Activated CD4-positive, alpha-beta T cell treated with anti-CD3 and anti-CD28 coated beads, Interleukin-2, amount 50 U/mL, for 4 hours (primary cell): Measurements from ENCODE around the gene PTPRR.

Experiments
- DNase-seq, 2 experiments: peaks; one replicate each; pipeline ENCODE4 v3.0.0-alpha.2; 2020

The PTPRR gene

DNA sequence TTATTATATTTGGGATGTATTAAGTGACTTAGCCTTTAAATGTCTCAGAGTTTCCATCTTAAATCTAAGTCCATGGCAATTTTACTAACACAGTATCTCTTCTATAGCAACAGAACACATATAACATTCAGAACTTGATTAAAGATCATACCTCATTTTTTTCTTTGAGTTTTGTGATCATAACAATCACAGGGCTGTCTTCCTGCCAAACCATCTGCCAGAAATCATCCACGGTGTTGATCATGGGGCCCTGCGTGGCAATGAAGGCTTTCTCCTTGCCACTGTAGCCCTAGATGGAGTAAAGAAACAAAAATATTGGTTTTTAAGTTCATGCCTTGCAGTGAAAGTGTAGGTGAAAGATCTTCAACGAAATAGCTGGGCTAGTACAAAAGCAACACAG lies 236.6 kb downstream of the PTPRR start:
- DNase-seq = no peak

DNA sequence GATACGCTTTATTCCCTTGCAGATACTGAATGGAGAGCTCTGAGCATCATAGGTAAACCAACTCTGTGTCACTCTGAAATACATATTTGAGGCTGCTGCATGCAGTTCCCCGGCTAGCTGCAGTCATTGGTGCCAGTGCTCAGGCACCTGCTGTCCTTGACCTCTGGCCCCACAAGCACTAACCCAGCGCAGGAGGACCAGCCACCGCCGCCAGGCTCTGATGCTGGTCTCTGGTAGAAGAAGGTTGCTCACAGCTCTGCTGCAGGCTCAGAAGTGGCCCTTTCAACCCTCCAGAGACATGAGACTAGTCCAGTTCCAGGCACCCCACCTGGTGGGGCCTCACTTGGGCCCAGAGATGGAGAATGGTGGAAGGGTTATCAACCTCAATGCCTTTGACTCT lies 248.8 kb downstream of the PTPRR start:
- DNase-seq = no peak

DNA sequence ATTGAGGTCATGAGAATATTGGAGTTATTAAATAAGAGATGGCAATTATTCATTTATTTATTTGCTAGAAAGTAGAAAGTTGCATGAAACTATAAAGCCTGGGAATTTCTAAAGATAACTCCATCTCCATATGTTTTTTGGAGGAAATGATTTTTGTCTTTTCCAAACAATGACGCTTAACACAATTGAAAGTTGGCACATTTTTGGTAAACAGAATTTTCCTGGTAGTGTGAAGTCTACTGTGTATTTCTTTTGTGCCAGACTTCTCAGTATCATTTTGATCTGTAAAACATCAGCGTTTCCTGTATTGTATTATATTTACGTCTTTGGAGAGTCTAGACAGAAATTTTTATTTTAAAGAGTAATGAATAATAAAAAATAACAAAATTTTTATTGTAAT lies 249.6 kb downstream of the PTPRR start:
- no peak for DNase-seq

DNA sequence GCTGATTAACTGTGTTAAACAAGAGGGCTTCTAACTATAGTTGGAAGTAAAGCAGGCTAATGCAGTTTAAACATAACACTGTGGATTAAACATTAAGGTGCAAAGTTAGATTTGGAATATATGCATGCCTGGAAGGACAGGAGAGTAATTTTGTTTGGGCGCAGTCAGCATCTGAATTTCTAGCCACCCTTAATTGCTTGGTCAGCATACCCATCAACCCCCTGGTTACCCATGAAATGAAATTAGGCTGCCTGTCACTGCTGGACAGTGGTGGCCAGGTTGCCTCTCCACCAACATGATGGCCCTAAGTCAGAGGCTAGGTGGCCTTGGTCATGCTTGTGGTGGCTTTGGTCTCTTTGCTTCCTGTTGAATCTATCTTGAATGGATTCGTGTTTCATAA lies 253.3 kb downstream of the PTPRR start:
- no peak for DNase-seq

DNA sequence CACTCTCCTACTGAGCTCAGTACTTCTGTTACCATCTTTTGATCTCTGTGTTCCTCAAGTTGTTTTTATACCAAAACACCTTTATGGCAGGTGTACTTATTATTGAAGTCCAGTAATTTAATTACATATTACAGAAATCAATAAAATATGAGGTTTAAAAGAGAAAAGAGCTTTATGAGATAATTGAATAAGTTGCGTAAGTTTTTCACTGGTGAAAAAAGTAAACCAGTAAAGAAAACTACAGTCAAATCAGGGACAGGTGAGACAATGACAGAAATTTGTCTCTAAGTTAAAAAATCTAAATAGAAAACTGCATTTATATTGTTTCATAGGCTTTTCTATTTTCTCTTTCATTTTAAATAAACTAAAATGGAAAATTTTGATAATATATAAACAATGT lies 254.2 kb downstream of the PTPRR start:
- DNase-seq = no peak

DNA sequence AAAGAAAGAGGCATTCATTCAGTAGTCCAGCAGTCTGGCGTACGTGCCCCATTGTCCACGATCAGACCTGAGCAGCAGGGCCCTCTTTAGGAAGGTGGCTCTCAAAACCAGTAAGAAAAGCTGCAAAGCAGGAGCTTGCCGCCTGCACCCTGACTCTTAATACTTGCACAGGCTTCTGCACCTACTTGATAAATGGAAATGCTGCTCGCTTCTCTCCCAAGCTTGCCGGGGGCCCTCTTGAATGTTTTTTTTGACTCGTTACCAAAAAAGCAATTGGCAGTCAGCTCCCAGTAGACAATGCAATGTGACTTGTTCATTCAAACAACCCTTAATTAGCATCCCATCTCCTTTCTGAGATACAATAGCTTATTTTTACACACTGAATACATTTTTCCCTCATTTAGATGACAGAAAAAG lies 256.1 kb downstream of the PTPRR start:
- no peak for DNase-seq

DNA sequence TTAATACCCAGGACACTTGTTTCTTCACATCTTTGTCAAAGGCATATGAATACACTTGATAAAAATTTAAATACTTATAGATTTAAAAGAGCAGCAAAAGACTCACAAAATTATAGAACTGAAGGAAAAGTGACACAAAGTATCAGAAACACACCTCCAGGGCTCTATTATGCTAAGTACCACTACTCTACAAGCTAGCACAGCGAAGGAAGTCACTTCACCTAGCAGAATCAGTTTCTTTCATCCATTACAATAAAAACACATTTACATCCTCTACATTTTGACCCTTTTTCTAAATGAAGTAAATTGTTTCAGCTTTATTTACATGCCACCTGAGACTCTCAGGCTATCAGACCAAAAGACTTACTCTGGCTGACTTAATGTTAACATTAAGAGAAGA lies 256.7 kb downstream of the PTPRR start:
- no peak for DNase-seq

DNA sequence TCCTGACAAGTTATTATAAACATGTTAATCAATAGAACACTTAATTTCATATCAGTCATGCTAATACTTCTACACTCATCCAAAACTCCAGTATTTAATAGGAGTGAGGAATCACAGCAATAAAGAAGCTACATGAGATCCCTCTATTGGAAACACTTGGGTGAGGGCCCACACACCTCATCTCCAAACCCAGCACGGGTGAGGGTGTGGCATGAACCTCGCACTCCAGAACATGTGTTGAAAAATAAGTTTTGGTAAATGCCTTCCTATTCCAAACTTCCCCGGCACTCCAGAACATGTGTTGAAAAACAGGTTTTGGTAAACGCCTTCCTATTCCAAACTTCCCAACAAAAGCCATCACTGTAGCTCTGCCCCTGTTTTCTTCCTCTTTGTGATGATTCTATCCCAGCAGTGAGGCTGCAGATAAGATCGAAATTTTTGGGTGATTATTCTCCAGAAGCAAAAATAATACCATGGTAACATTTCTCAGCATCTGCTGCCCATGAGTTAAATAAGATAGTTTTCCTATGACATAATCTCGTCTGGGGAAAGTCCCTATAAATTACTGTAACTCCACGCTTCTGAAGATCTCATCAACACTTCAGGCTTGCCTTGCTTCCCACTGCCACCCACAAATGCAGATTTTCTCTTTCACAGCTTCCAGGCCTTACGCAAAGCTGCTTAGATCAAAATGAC lies 258.9 kb downstream of the PTPRR start:
- DNase-seq = no peak

DNA sequence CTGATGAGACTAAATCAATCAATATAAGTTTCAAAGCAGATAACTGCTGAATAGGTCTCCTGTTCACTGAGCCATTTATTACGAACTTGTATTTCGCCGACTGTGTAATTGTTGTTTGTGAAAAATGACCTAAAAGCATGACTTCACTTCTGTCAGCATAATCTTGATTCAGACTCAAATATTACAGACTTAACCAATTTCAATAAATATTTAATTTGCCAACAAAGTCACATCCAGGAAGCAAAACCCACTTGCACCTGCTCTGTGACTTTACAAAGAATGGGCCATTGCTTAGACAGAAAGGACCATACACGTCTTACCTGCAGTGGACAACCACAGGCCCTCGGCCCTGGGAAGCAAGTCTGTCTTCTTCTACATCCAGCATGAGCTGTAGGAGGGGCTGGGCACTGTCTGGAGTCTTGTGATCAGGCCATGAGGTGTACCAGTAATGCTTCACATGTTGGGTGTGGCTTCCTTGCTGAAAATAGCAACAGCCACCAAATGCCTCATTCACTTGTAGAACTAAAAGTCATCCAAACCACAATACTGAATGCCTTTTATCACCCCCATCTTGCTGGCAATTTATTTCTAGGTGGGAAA lies 259.8 kb downstream of the PTPRR start:
- DNase-seq = no peak

DNA sequence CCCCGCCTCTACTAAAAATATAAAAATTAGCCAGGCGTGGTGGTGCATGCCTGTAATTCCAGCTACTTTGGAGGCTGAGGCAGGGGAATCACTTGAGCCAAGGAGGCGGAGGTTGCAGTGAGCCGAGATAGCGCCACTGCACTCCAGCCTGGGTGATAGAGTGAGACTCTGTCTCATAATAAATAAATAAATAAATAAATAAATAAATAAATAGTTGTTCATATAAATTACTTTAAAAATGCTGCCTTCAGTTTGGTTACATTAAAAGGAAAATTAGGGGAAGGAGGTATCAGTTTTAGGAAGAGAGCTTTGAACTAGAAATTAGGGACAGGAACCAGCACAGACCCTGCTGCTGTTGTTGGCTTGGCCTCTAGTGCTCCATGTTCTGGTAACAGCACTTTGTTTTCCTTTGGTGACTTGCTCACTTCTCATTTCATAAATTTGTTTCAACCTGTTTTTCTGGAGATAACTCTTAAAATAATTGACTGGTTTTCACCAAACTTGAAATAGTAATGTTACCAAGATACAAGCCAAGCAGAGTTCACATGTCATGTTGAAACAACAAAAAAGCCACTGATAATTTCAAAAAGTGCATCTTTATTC lies 260.4 kb downstream of the PTPRR start:
- DNase-seq = no peak

DNA sequence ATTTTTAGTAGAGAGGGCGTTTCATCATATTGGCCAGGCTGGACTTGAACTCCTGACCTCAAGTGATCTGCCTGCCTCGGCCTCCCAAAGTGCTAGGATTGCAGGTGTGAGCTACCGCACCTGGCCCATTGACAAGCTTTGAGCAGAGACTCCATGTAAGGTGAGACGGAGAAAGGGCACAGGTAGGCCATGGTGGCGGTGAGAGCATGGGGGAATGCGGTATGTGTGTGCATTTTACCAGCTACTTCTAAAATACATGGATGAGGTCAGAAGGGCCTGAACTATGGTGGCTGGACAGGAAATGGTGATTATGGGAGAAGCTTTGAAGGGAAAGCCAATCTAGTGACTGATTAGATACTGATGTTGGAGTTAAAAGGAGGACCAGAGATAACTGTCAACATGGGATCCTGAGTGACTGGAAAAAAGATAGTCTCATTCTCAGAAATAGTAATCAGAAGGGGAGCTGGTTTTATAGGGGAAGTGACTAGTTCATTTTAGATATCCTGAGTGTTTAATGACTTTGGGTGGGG lies 261.4 kb downstream of the PTPRR start:
- no peak for DNase-seq

DNA sequence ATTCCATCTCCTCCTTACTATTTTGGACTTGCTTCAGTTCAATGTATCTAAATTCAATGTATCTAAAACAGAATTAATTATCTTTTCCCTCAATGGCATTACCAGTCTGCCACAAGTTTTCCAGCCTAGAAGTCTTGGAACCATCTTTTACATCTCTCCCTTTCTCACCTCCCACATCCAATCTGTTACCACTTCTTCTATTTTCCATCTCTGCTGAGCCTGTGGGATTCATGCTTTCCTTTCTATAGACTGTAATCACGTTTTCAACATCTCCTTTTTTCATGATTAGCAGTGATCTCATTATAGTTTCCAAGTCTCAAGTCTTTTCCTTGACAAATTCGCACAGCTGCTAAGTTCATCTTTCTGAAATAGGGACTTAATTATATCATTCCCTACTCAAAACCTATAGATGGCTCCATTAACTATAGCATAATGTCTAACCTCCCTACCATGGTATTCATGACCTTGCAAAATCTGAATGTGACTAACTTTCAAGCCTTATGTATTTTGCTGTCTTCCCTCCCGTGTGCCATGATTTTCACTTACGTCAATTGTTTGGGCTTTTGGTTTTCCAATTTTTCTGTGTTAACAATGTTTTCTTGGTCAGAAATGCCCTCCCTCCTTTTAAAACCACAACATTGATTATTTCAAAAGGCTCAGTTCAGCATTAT lies 262.8 kb downstream of the PTPRR start:
- DNase-seq = no peak

DNA sequence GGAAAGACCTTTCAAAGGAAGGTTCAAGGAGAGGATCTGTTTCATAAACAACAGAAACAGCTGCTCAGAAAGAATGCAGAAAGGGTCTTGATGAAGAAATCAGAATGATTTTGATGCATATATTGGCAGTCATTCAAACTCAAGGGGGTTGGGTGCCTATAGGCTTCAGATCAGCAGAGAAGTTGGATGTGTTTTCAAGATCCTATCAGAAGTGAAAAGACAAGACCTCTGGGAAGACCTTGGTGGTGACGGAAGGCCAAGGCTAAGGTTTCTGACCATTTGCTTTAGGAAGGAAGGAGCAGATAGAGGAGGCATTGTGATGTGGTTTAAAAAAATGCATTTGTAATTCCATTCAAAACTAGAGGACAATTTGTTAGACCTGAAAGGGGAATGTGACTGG lies 268.1 kb downstream of the PTPRR start:
- DNase-seq = no peak

DNA sequence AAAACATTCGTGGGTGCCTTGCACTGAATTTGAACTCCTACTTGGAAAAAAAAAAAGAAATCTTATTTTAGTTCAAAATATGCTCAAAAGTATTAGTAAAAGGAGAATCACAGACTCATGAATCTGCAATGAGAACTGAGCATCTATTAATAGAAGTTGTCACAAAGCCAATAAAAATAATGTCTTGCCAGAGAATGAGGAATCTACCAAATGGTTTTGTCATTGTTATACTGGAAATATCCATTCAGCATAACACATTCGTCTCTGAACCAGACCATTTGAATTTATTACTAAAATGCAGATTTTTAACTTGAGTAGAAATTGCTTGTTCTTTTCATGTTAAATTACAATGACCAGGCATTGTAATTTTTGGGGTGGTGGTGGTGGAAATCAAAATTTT lies 271.7 kb downstream of the PTPRR start:
- DNase-seq = no peak

DNA sequence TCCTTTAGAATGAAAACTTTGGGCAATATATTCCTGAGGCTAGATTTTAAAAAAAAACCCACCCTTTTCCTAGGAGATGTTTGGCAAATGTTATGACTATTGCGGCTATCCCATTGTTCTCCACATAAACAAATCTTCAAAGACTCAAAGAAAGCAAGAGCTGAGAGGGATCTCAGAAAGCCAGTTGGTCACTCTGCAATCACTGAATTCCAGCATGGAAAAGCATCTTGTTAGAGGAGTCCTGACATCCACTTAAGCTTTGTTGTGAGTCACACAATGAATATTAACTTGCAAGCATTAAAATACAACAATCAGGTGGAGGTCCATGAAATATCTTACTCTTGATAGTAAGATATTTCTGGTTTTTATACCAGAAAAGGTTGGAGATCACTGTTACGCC lies 272.3 kb downstream of the PTPRR start:
- no peak for DNase-seq

DNA sequence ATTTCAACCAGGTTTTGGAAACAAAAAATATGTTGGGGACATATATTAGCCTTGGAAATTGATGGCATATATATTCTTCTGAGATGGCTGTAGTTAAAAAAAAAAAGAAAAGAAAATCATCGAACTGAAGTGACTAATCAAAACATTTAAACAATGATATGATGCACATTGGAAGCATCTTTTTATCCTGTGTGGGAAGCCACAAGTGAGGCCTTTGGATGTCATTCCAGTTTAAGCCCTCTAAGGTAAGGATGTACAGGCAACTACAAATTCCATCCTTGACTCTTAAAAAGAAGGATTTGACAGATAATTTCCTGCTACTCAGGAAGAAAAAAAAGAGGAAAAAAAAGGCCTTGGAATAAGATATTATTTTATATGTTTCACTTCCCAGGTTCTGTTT lies 273.7 kb downstream of the PTPRR start:
- no peak for DNase-seq

DNA sequence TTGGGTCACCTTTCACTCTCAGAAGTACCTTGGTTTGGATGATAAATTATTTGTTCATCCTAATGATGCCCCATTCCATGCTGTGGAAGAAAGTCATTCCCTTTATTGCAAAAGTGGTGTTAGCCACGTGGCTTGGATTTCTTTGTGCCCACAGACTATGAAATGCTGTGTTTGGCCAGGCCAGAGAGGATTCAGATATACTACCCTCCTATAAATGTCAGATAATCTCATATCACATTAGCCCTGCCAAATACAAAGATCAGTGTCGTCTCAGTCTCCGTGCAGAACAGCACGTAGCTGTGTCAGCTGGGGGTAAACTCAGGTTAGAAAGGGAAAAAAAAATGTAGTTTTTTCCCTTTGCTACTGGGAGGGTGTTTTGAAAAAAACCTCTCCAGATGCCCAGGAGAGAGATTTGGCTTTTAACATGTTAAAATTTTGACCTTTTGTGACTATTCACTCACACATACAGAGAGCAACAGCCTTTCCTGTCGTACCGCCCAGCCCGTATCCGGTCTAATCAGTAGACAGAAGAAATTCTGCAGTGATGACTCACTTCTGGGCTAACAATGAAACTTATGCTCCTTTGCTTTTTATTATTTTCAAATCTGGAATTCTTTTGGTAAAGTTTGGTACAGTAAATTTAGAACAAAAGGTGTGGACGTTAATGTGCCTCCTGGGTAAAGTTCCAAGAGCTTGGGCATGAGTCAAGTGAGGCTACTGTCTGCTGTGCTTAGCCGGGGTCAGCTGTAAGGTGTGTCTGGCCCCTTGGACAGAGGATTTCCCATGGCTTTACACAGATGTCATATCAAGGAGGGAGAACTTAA lies 274.8 kb downstream of the PTPRR start:
- DNase-seq = no peak

DNA sequence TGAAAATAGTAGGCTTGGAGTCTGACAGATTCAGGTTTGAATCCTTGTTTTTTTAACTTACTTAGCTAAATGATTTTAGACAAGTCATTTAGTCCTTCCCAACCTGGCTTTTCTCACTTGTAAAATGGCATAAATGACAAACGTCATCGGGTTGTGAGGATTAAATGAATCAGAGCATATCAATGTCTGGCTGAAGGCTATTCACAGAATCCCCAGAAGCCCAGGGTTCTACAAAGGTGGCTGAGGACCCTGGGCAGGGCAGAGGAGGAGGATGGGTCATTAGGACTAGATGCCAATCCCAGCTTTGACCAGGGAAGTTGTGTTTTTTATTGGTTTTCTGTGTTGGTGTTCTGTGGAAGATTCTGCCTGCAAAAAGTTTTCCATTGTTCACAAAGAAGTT lies 275.7 kb downstream of the PTPRR start:
- no peak for DNase-seq

DNA sequence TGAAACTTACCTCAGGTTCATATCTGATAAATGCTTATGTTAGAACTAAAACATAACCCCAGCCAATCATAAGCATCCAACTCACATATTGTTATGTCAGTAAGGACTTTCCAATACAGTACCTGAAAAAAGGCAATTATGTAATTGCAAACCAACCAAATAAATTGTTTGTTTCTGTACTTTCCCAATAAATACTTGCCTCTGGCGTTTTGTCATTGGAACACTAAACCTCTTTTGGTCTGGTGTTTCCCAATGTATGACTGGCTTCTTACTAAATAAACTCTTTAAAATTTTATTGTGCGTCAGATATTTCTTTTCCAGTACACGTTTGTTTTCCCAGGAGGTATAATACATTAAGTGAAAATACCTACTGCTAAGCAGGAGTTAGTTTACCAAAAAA lies 276.6 kb downstream of the PTPRR start:
- DNase-seq = no peak

DNA sequence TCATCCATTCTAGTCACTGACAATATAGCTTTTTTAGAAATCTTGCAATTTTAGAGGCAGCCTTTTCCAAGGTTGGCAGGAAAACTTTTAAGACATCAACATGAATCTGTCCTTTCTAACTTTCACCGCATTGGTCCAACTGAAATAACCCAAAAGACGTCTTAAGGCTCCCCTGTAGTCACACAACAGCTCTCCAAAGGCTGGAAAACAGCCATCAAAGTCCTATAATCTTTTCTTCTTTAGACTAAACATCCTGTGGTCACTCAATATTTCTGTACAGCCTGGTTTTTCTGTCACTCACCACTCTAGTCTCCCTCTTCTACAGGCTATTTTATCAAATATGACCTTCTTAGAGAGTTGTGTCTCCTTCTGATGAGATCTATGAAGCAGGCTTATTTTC lies 278.8 kb downstream of the PTPRR start:
- DNase-seq = no peak

DNA sequence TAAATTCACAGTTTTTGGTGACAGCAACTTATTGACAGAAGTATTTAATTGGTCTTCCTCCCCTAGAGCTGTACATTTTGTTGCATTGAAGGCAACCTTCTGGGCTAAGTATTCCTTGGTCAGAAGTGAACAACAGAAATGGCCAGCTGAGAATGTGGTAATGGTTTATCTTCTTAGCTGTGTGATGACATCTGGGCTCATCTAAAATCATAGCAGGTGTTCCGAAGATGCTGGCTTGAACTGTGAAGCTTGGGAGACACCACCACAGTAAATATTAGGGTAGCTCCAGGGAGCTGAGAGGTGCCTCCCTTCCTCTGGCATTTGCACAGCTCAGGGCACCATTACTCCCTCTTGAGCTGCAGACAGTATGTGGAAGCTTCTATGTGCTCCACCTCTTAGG lies 279.6 kb downstream of the PTPRR start:
- no peak for DNase-seq

DNA sequence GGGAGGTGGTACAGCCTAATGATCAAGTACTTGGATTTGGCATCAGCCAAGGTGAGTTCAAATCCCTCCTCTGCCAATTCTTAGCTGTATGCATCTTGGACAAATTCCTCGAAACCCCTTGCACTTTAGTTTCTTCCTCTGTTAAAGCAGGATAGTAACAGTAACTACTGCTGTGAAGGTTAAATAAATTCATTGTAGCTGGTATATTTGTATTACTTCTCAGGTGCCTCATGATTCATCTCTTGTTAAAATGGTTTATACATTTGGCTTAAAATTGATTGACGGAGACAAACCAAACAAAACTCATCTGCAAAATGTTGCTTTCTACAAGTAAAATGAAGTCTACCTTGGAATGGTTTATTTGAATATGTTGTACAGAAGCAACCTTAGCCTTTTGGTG lies 281.0 kb downstream of the PTPRR start:
- DNase-seq = no peak
